SU-DHL-6 (cell line): Measurements from ENCODE around the gene GALNT12.

Experiments used
- H2AFZ ChIP-seq: fragments of 200-600 bp; sonication (generic); 2 replicates; pipeline ENCODE4 v1.6.1; 2014; ENCODE audit warnings: low read depth, mild to moderate bottlenecking, moderate library complexity, mixed read lengths, antibody characterized with exemption, low read length; ENCODE audit not compliant: severe bottlenecking
- H3F3A ChIP-seq: fragments of 200-600 bp; shearing (Covaris generic); 2 replicates; pipeline ENCODE4 v1.6.0; 2016; ENCODE audit warnings: antibody characterized with exemption, mild to moderate bottlenecking; ENCODE audit not compliant: insufficient read depth
- H3K27ac ChIP-seq: fragments of 200-600 bp; sonication (generic); 2 replicates; pipeline ENCODE4 v1.5.1; 2016; ENCODE audit warnings: low read depth, mild to moderate bottlenecking, low read length, moderate library complexity, mixed read lengths
- H3K27me3 ChIP-seq: fragments of 200-600 bp; sonication (generic), shearing (Covaris generic); 2 replicates; pipeline ENCODE4 v1.6.0; 2014; ENCODE audit warnings: mild to moderate bottlenecking, low read length
- H3K36me3 ChIP-seq: fragments of 200-600 bp; sonication (generic); 2 replicates; pipeline ENCODE4 v1.6.1; 2014; ENCODE audit warnings: mild to moderate bottlenecking, low read length, mixed read lengths
- H3K4me2 ChIP-seq: fragments of 300-600, 200-600 bp; shearing (Covaris generic), sonication (generic); 2 replicates; pipeline ENCODE4 v1.6.0; 2014; ENCODE audit warnings: low read length, low read depth, mild to moderate bottlenecking; ENCODE audit not compliant: poor library complexity, severe bottlenecking
- H3K4me3 ChIP-seq: fragments of 200-600 bp; sonication (generic); 2 replicates; pipeline ENCODE4 v1.5.1; 2014; ENCODE audit warnings: antibody characterized with exemption, low read length, mild to moderate bottlenecking, mixed read lengths; ENCODE audit not compliant: insufficient read depth, poor library complexity, severe bottlenecking
- H3K79me2 ChIP-seq: fragments of 200-600 bp; sonication (generic); 2 replicates; pipeline ENCODE4 v1.6.1; 2014; ENCODE audit warnings: mild to moderate bottlenecking, low read length, moderate library complexity; ENCODE audit not compliant: insufficient read depth
- H3K9ac ChIP-seq: fragments of 200-600 bp; sonication (generic); 2 replicates; pipeline ENCODE4 v1.7.0; 2014; ENCODE audit warnings: mild to moderate bottlenecking, low read length
- H3K9me2 ChIP-seq: fragments of 200-600 bp; sonication (generic); replicated peaks from 2 replicates; pipeline ENCODE4 v1.6.1; 2014; ENCODE audit warnings: low read length; ENCODE audit not compliant: insufficient read depth
- H3K9me3 ChIP-seq: fragments of 200-600 bp; sonication (generic); 2 replicates; pipeline ENCODE4 v1.6.1; 2014; ENCODE audit warnings: low read length, mixed read lengths; ENCODE audit not compliant: insufficient read depth
- H4K20me1 ChIP-seq: fragments of 200-600 bp; sonication (generic); 2 replicates; pipeline ENCODE4 v1.6.1; 2014; ENCODE audit warnings: low read depth, mild to moderate bottlenecking, antibody characterized with exemption, low read length, moderate library complexity, mixed read lengths
- EZH2phosphoT487 ChIP-seq: fragments of 200-600 bp; sonication (generic), shearing (Covaris generic); conservative IDR thresholded peaks from 2 replicates; pipeline ENCODE4 v1.6.1; 2018; ENCODE audit warnings: mild to moderate bottlenecking, antibody characterized with exemption, low read length, moderate library complexity, mixed read lengths
- TF ChIP-seq, protein P1 (sequence below): fragments of 200-600 bp; sonication (generic); IDR thresholded peaks from one replicate; pipeline ENCODE4 v1.5.1; 2017; ENCODE audit warnings: antibody characterized with exemption, mild to moderate bottlenecking, low read length, moderate library complexity; ENCODE audit not compliant: insufficient read depth, poor library complexity, severe bottlenecking

Gene GALNT12

DNA sequence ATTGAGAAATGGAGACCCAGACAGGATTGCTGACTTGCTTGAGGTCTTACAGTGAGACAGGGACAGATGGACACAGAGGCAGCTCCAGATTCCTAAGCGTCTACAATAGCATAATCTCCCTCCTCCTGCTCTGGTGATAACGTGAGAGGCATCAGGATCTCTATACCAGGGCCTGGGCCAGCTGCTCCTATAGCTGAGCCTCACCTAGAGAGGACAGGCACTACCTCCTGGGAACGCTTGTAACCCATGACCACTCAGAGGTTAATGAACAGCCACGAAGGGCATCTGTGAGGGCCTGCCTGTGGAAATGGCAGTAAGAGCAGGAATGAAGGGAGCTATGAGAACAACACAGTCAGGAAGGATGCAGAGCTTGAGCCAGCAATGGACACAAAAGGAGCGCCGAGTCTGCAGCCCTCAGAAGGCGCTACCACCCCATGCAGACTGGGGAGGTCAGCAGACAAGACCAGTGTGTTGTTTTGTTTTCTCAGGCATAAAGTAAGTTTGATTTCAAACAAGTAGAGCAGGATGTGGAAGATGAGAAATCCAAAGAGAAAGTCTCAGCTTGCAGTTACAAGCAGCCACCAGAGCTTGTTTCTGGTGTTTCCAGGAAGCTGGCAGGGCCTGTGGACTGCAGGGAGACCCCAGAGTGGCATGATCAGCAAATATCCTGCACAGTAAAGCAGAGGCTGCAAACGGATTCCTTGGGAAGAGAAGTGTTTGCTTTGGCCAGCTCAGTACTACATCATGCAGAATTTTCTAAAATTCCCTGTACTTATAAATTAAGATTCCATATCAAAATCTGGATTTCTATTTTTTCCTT is 28.5 kb upstream of the GALNT12 start:
- Histone ChIP-seq H3K36me3 (no peaks in the 10 kb centered on the region), H3K9me3 (no peaks in the 10 kb centered on the region), H3K9ac (no peak overlapping the region), H3K4me2 (no peak overlapping the region), H2AFZ (no peak overlapping the region), H4K20me1 (no peaks in the 10 kb centered on the region), H3K79me2 (no peaks in the 10 kb centered on the region), H3K27me3 (no peaks in the 10 kb centered on the region), H3K4me3 (no peak overlapping the region), H3K9me2 (no peaks in the 10 kb centered on the region), H3K27ac (no peak overlapping the region), H3F3A (no peaks in the 10 kb centered on the region)
- TF ChIP-seq, protein P1, sequence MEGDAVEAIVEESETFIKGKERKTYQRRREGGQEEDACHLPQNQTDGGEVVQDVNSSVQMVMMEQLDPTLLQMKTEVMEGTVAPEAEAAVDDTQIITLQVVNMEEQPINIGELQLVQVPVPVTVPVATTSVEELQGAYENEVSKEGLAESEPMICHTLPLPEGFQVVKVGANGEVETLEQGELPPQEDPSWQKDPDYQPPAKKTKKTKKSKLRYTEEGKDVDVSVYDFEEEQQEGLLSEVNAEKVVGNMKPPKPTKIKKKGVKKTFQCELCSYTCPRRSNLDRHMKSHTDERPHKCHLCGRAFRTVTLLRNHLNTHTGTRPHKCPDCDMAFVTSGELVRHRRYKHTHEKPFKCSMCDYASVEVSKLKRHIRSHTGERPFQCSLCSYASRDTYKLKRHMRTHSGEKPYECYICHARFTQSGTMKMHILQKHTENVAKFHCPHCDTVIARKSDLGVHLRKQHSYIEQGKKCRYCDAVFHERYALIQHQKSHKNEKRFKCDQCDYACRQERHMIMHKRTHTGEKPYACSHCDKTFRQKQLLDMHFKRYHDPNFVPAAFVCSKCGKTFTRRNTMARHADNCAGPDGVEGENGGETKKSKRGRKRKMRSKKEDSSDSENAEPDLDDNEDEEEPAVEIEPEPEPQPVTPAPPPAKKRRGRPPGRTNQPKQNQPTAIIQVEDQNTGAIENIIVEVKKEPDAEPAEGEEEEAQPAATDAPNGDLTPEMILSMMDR, result no peak
- TF ChIP-seq EZH2phosphoT487, result no peak

DNA sequence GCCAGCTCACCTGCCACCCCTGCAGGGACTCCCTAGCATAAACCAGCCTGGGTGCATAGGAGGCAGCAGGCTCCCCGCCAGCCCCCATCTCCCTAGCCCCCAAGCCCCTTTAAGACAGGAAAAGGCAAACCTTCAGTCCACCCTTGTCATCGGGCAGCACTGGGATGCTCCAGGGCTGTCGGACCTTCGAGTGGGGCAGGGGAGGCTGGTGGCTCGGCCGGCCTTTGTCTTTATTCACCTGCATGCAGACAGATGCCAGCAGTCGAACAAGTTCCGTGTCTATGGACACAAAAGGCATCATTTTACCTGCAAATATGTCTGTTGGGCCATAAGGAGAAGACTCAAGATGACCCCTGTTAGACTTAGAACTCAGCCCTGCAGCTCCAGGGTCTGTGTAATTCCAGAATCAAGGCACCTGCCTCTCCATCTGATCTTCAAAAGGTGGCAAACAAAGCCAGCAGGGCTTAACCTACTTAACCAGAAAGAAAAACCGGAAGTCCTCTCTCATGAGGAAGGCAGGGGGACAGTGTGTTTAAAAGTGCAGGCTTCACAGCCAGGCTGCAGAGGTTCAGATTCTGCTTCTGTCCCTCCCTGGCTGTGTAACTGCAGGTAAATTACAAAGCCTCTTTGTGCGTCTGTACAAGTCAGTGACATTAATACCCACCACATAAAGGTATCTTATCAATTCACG is 27.3 kb upstream of the GALNT12 start:
- TF ChIP-seq EZH2phosphoT487, result no peak
- TF ChIP-seq, protein P1, result no peak

DNA sequence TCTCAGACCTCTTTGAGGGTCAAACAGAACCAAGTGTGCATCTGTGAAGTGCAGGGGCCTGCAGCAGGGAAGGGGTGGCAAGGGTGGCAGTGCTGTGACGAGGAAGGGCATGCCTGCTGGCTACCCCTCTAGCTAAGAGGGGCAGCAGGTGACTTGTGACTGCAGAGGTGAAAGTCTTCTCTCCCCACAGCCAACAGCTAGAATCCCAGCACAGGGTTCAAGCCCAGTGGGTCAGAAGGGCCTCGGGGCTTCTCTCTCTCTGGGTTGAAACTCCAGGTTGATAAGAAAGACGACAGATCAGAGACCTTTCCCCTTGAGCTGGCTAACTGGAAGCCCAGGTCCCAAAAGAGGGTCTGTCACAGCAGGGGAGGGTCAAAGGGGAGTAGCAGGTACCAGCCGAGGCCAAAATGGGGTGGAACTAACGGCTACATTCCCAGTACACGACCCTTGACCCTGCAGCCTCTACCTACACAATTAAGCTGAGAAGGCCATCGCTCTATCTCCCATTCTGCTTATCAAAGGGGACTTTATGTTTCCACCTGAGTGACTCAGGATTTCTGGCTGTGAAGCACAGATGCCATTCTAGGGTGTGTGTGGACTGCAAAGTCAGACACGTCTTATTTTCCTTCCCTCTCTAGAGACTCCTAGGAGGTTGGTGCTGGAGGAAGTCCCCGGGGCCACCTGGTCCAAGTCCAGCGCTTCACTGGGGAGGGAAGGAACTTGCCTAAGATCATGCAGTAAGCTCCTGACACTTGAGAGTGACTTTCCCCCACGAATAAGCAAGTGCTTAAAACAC is 25.7 kb upstream of the GALNT12 start:
- Histone ChIP-seq H2AFZ (no peak overlapping the region), H3K9me2 (no peaks in the 10 kb centered on the region), H3K4me2 (no peak overlapping the region), H3K27me3 (no peaks in the 10 kb centered on the region), H3K79me2 (no peaks in the 10 kb centered on the region), H3K9me3 (no peaks in the 10 kb centered on the region), H3K27ac (no peak overlapping the region), H3K4me3 (no peak overlapping the region), H3K36me3 (no peaks in the 10 kb centered on the region), H3K9ac (no peak overlapping the region), H3F3A (no peaks in the 10 kb centered on the region), H4K20me1 (no peaks in the 10 kb centered on the region)
- no peak for TF ChIP-seq EZH2phosphoT487
- TF ChIP-seq, protein P1, result no peak

More for the DNA sequence above, 27.3 kb upstream of the GALNT12 start:
- Histone ChIP-seq H3K4me2 (no peak overlapping the region), H2AFZ (no peak overlapping the region), H4K20me1 (no peaks in the 10 kb centered on the region), H3K27ac (no peak overlapping the region), H3F3A (no peaks in the 10 kb centered on the region), H3K4me3 (no peak overlapping the region), H3K36me3 (no peaks in the 10 kb centered on the region), H3K27me3 (no peaks in the 10 kb centered on the region), H3K9ac (no peak overlapping the region), H3K9me2 (no peaks in the 10 kb centered on the region), H3K9me3 (no peaks in the 10 kb centered on the region), H3K79me2 (no peaks in the 10 kb centered on the region)
